Endodermal cell (in vitro differentiated cells): ENCODE data around the gene PSTPIP1. TPM values are rescaled to one million over a fixed set of nuclear protein-coding genes. Genes with fewer than 3 reads are reported as not detected.

Source experiments
- DNase-seq: peaks from one replicate; pipeline ENCODE4 v3.0.0-alpha.2; 2017
- H3K27ac ChIP-seq: 2 replicates; pipeline ENCODE4 v1.5.1; 2013; ENCODE audit warnings: mild to moderate bottlenecking, low read depth, low read length, moderate library complexity
- H3K27me3 ChIP-seq: 2 replicates; pipeline ENCODE4 v1.6.1; 2013; ENCODE audit warnings: mild to moderate bottlenecking, low read length, moderate library complexity; ENCODE audit not compliant: insufficient read depth, control insufficient read depth, poor library complexity, severe bottlenecking
- H3K36me3 ChIP-seq: 2 replicates; pipeline ENCODE4 v1.7.0; 2013; ENCODE audit warnings: mild to moderate bottlenecking, low read length, moderate library complexity; ENCODE audit not compliant: control insufficient read depth, insufficient read depth
- H3K4me1 ChIP-seq: one replicate; pipeline ENCODE4 v1.7.0; 2013; ENCODE audit warnings: low read length; ENCODE audit not compliant: control insufficient read depth, insufficient read depth
- H3K4me3 ChIP-seq: 2 replicates; pipeline ENCODE4 v1.5.1; 2013; ENCODE audit warnings: mild to moderate bottlenecking, low read length, moderate library complexity
- H3K9ac ChIP-seq: 2 replicates; pipeline ENCODE4 v1.6.1; 2013; ENCODE audit warnings: mild to moderate bottlenecking, low read length, moderate library complexity; ENCODE audit not compliant: poor library complexity, severe bottlenecking; ENCODE audit errors: extremely low read depth
- H3K9me3 ChIP-seq: 2 replicates; pipeline ENCODE4 v1.6.1; 2013; ENCODE audit warnings: mild to moderate bottlenecking, low read length, moderate library complexity; ENCODE audit not compliant: control insufficient read depth
- H3K27ac Mint-ChIP-seq: 2 replicates; pipeline ENCODE4 v1.8.0; 2020; ENCODE audit warnings: mixed read lengths
- H3K27me3 Mint-ChIP-seq: 2 replicates; pipeline ENCODE4 v1.8.0; 2021; ENCODE audit warnings: mild to moderate bottlenecking, mixed read lengths; ENCODE audit not compliant: insufficient read depth
- H3K36me3 Mint-ChIP-seq: 2 replicates; pipeline ENCODE4 v1.8.0; 2020; ENCODE audit warnings: low read depth, mixed read lengths
- H3K4me1 Mint-ChIP-seq: 2 replicates; pipeline ENCODE4 v1.8.0; 2020; ENCODE audit warnings: mixed read lengths
- H3K4me3 Mint-ChIP-seq: 2 replicates; pipeline ENCODE4 v1.8.0; 2020; ENCODE audit warnings: mild to moderate bottlenecking, moderate library complexity, mixed read lengths
- H3K9me3 Mint-ChIP-seq: 2 replicates; pipeline ENCODE4 v1.8.0; 2020; ENCODE audit warnings: mild to moderate bottlenecking, mixed read lengths
- WGBS, 2 experiments: methylation state at CpG; one replicate each; pipeline versions ENCODE4 v1.1.5 to v1.1.7; 2013; ENCODE audit warnings: missing lambda C conversion rate in 2 of 2, mixed read lengths in 1 of 2; ENCODE audit not compliant: insufficient coverage in 1 of 2, insufficient read length in 1 of 2; 5-methylcytosine and 5-hydroxymethylcytosine counted together
- total RNA-seq, 2 donors: library from RNA; stranded (reverse); fragmentation: NEBNext Ultra II Directional in 1 of 2; extraction: Animal tissue kit (Norgen Biotek cat#: 25700) in 1 of 2; gene quantifications; 2 replicates in 1 of 2; 3 replicates in 1 of 2; pipeline ENCODE4 v1.2.1, GENCODE V29; 2021
- TF ChIP-seq, protein P1 (sequence below): fragments of 200-600 bp; sonication (generic); conservative IDR thresholded peaks from 2 replicates; pipeline ENCODE4 v1.5.0; 2021; ENCODE audit warnings: antibody characterized with exemption, mild to moderate bottlenecking

Gene PSTPIP1
- total RNA-seq, 2 donors from 2014 or later: 0.29 to 1.5 TPM

DNA sequence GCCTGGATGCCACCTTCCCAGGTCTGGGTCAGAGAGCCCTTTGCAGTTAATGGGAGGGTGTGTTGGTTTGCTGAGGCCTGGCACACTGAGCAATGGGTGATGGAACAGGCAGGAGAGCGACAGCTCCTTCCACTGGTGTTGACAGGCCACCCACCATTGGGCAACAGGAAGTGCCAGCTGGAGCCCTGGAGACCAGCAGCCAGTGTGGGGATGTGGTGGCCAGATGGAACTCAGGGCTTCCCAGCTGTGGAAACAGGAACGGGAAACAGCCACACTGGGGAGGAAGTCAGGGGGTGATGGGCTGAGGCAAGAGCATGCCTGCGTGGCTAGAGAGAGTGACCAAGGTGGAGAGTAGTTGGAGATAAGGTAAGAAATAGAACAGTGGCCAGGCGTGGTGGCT, 9.3 kb downstream of the PSTPIP1 start:
- Histone ChIP-seq H3K36me3 (no peaks in the 10 kb centered on the region), H3K9me3 (no peaks in the 10 kb centered on the region), H3K4me1 (no peaks in the 10 kb centered on the region), H3K9ac (no peak overlapping the region), H3K27ac (no peak overlapping the region), H3K27me3 (no peaks in the 10 kb centered on the region), H3K4me3 (no peak overlapping the region)
- H3K27me3 Mint-ChIP-seq: peaks cover 2% of the 10 kb centered on the region
- H3K4me1 Mint-ChIP-seq: no peaks in the 10 kb centered on the region
- no peaks in the 10 kb centered on the region for H3K9me3 Mint-ChIP-seq
- TF ChIP-seq, protein P1, sequence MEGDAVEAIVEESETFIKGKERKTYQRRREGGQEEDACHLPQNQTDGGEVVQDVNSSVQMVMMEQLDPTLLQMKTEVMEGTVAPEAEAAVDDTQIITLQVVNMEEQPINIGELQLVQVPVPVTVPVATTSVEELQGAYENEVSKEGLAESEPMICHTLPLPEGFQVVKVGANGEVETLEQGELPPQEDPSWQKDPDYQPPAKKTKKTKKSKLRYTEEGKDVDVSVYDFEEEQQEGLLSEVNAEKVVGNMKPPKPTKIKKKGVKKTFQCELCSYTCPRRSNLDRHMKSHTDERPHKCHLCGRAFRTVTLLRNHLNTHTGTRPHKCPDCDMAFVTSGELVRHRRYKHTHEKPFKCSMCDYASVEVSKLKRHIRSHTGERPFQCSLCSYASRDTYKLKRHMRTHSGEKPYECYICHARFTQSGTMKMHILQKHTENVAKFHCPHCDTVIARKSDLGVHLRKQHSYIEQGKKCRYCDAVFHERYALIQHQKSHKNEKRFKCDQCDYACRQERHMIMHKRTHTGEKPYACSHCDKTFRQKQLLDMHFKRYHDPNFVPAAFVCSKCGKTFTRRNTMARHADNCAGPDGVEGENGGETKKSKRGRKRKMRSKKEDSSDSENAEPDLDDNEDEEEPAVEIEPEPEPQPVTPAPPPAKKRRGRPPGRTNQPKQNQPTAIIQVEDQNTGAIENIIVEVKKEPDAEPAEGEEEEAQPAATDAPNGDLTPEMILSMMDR: no peak
- 85 to 91% methylated on average over 2 to 4 of the region's 4 CpGs for WGBS, 2 experiments
- DNase-seq: no peak
- H3K27ac Mint-ChIP-seq: no peak overlapping the region
- H3K4me3 Mint-ChIP-seq: no peak overlapping the region
- no peaks in the 10 kb centered on the region for H3K36me3 Mint-ChIP-seq

DNA sequence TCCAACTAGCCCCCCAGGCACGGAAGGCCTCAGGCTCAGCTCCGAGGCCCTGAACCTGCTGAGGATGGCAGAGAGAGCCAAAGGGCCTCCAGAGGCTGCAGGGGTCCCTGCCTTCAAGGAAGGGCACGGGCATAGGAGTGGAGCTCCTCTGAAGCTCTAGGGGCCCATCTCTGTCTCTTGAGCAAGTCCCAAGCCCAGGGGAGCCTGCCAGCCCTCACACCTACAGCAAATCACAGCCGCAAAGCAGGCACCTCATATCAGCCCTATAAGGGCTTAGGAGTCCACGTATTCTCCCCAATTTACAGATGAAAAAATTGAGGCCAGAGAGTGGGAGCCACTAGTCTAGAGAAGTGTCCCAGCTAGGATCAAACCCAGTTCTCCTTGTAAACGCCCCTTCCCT, 14.2 kb downstream of the PSTPIP1 start:
- Histone ChIP-seq H3K36me3 (no peaks in the 10 kb centered on the region), H3K4me1 (no peaks in the 10 kb centered on the region), H3K4me3 (no peak overlapping the region), H3K27ac (no peak overlapping the region), H3K27me3 (no peaks in the 10 kb centered on the region), H3K9ac (no peak overlapping the region), H3K9me3 (no peaks in the 10 kb centered on the region)
- Mint-ChIP-seq H3K27ac (no peak overlapping the region), H3K4me1 (no peaks in the 10 kb centered on the region), H3K9me3 (no peaks in the 10 kb centered on the region), H3K27me3 (no peaks in the 10 kb centered on the region), H3K4me3 (no peak overlapping the region), H3K36me3 (no peaks in the 10 kb centered on the region)
- 92 to 95% methylated on average over 6 of the region's 6 CpGs for WGBS, 2 experiments
- no peak for DNase-seq
- TF ChIP-seq, protein P1: no peak

DNA sequence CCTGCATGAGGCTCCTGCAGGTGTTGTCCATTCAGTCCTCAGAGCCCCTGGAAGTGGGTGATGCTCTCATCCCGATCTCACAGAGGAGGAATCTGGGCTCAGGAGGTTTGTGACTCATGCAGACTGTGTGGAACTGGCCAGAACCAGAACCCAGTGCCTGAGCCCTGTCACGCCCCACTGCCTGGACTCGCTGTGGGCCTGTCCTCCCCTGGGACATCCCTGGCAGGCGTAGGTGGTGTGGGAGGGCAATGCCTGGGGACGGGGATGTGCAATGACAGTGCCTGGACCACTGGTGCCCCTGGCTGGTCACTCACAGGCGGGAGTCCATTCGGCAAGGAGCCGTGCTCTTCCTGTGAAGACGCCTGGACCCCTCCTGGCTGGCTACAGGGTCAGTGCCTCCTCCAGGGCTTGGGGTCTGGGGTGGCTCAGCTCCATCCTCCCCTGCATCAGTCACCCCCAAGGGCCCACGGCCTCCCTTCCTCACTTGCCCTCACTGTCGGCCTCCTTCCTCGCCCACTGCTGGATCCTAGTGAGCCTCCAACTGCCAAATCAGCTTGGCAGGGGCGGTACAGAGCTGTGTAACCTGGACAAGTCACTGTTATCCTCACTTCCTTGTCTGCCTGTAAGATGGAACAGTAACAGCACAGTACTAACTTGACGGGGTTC, 14.9 kb downstream of the PSTPIP1 start:
- DNase-seq: no peak
- Histone ChIP-seq H3K27me3 (no peaks in the 10 kb centered on the region), H3K27ac (no peak overlapping the region), H3K4me1 (no peaks in the 10 kb centered on the region), H3K9me3 (no peaks in the 10 kb centered on the region), H3K36me3 (no peaks in the 10 kb centered on the region), H3K4me3 (no peak overlapping the region), H3K9ac (no peak overlapping the region)
- WGBS, 2 experiments: 87 to 89% methylated on average over 7 to 14 of the region's 14 CpGs
- Mint-ChIP-seq H3K4me1 (no peaks in the 10 kb centered on the region), H3K9me3 (no peaks in the 10 kb centered on the region), H3K36me3 (no peaks in the 10 kb centered on the region), H3K4me3 (no peak overlapping the region), H3K27me3 (no peaks in the 10 kb centered on the region), H3K27ac (no peak overlapping the region)
- TF ChIP-seq, protein P1: no peak
